ENCODE measurements around the gene DTD1. TPM values are rescaled to one million over a fixed set of nuclear protein-coding genes. Genes with fewer than 3 reads are reported as not detected.

The DTD1 gene
- total RNA-seq, 4 donors from 2014 or later, result 31.0 to 49.8 (median 39.7) TPM

DNA sequence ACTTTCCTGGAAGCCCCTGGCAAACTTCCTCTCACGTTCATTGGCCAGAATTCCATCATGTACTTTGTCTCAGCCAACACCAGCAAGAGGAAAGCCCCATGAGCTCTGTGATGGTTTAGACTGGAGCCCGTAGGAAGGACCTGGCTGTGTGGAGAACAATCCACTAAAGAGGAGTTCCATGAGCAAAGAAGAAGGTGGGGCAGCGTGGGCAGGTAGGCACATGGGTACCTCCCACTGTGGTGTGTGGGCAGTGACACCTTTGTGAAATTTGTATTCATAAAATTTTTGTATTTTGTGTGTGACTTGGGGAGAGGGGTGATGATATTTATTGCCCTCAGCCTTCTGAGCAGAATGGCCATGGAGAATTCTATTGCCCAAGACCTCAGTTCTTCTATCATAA lies 136.2 kb downstream of the DTD1 start:
- Histone ChIP-seq H3K4me1 (no peaks in the 10 kb centered on the region), H3K27ac (no peak overlapping the region), H3K4me3 (no peak overlapping the region), H3K27me3 (no peaks in the 10 kb centered on the region), H3K9me3 (peaks cover 0 to 9% (median 0%) of the 10 kb centered on the region in 4 donors), H3K36me3 (peaks cover 0 to 5% (median 0%) of the 10 kb centered on the region in 3 donors)
- no peak for DNase-seq (ENCODE audit: low spot score in 2 of 2)
- TF ChIP-seq POLR2A (IDR thresholded peaks at IDR 0.05) (no peak), EP300 (IDR thresholded peaks at IDR 0.05) (no peak)
- TF ChIP-seq, protein P1, sequence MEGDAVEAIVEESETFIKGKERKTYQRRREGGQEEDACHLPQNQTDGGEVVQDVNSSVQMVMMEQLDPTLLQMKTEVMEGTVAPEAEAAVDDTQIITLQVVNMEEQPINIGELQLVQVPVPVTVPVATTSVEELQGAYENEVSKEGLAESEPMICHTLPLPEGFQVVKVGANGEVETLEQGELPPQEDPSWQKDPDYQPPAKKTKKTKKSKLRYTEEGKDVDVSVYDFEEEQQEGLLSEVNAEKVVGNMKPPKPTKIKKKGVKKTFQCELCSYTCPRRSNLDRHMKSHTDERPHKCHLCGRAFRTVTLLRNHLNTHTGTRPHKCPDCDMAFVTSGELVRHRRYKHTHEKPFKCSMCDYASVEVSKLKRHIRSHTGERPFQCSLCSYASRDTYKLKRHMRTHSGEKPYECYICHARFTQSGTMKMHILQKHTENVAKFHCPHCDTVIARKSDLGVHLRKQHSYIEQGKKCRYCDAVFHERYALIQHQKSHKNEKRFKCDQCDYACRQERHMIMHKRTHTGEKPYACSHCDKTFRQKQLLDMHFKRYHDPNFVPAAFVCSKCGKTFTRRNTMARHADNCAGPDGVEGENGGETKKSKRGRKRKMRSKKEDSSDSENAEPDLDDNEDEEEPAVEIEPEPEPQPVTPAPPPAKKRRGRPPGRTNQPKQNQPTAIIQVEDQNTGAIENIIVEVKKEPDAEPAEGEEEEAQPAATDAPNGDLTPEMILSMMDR (IDR thresholded peaks at IDR 0.05), result no peak
- WGBS, 2 donors, result 97 to 98% methylated on average over 3 of the region's 3 CpGs

DNA sequence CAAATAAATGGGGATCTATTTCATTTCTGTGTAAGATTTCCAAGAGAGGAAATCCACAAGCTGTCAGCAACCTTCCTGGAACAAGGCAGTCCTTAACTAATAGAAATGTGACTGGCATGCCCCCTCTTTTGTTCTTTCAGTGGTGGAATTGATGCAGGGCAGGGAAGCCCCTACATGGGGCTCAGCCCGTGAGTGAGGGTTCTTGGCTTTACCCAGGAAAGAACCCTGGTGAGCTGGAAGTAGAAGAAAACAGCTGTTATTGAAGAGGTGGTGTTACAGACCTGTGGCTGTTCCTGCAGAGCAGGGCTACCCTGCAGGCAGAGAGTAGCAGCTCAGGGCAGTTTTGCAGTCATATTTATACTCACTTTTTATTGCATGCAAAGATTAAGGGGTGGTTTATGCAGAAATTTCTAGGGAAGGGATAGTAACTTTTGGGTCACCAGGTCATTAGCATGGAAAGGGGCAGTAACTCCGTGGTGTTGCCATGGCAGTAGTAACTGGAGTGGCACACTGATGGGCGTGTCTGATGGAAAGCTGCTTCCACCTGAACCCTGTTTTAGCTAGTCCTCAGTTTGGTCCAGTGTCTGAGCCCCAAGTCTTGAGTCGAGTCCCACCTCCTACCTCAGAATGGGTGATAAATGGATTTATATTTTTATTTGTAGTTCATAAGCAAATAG lies 137.1 kb downstream of the DTD1 start:
- Histone ChIP-seq H3K4me1 (no peaks in the 10 kb centered on the region), H3K27me3 (no peaks in the 10 kb centered on the region), H3K27ac (no peak overlapping the region), H3K9me3 (peaks cover 0 to 9% (median 0%) of the 10 kb centered on the region in 4 donors), H3K36me3 (peaks cover 0 to 5% (median 0%) of the 10 kb centered on the region in 3 donors), H3K4me3 (no peak overlapping the region)
- no peak for DNase-seq (ENCODE audit: low spot score in 2 of 2)
- TF ChIP-seq, protein P1 (IDR thresholded peaks at IDR 0.05), result no peak
- TF ChIP-seq EP300 (IDR thresholded peaks at IDR 0.05) (no peak), POLR2A (IDR thresholded peaks at IDR 0.05) (no peak)
- WGBS, 2 donors, result 67 to 74% methylated on average over 4 of the region's 4 CpGs

DNA sequence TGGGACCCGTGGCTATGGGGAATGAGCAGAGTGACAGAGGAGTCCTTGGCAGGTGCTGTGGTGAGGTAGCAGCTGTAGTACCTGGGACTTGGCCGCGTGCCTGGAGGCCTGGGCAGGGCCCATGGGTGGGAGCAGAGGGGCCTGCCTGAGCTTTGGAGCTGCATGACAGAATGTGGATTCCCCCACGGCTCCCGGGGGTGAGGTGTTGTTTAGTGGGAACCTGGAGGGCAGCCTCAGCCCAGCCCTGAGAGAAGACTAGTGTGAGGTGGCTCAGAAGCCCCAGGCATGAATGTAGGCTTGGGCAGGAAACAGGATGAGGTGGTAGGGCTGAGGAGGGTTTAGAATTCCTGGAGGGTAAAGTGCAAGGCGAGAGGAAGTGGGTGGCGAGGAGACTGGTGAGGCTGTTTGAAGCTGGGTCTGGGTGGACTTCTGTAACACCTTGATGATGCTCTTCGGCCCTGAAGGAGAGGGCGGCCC lies 139.2 kb downstream of the DTD1 start:
- TF ChIP-seq POLR2A (IDR thresholded peaks at IDR 0.05) (no peak), EP300 (IDR thresholded peaks at IDR 0.05) (no peak)
- TF ChIP-seq, protein P1 (IDR thresholded peaks at IDR 0.05), result no peak
- Histone ChIP-seq H3K4me3 (no peak overlapping the region), H3K9me3 (no peaks in the 10 kb centered on the region), H3K27me3 (no peaks in the 10 kb centered on the region), H3K36me3 (no peaks in the 10 kb centered on the region), H3K27ac (no peak overlapping the region), H3K4me1 (no peaks in the 10 kb centered on the region)
- DNase-seq (ENCODE audit: low spot score in 2 of 2), result no peak
- WGBS, 2 donors, result 85 to 93% methylated on average over 6 to 9 of the region's 9 CpGs

DNA sequence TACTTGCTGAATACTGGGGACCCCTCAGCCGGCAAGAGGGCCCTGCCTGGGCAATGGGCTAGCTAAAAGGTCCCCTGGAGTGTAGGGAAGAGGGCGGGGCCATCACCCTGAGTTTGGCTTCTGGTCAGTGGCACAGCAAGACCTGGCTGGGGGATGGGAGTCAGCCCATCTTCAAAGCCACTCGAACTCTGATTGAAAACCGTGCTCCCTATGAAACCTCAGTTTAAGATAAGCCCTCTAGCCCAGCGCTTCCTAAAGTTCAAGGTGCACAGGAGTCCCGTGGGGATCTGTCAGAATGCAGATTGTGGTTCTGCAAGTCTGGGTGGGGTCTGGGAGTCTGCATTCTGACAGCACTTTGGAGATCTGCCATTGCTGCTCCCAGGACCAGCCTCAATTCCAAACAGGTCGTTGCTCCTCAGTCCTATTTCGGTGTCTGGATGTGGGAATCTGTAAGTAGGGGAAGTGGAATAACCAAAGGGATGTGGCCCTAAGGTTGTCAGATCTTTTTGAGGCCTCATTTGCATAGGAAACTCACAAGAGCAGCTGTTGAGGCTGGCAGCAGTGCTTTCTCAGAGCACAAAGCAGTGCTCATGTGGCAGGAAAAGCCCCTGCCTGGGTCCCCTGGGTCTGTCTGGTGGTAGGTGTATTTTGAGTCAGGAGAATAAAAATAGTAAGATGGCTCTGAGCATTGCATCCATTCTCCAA lies 140.5 kb downstream of the DTD1 start:
- Histone ChIP-seq H3K27me3 (no peaks in the 10 kb centered on the region), H3K36me3 (no peaks in the 10 kb centered on the region), H3K4me3 (no peak overlapping the region), H3K9me3 (no peaks in the 10 kb centered on the region), H3K4me1 (no peaks in the 10 kb centered on the region), H3K27ac (no peak overlapping the region)
- DNase-seq (ENCODE audit: low spot score in 2 of 2), result no peak
- WGBS, 2 donors, result 80 to 83% methylated on average over 7 to 8 of the region's 8 CpGs
- TF ChIP-seq, protein P1 (IDR thresholded peaks at IDR 0.05), result no peak
- TF ChIP-seq EP300 (IDR thresholded peaks at IDR 0.05) (no peak), POLR2A (IDR thresholded peaks at IDR 0.05) (no peak)

DNA sequence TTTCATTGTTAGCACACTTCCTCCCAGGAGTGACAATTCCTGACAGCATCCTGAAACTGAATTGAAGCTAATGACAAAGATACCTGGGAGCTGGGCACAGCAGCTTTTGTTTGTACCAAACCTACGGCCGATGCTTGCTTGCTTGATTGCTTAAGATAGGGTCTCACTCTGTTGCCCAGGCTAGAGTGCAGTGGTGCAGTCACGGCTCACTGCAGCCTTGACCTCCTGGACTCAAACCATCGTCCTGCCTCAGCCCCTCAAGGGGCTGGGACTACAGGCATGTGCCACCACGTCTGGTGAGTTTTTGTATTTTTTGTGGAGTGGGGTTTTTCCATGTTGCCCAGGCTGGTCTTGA lies 141.0 kb downstream of the DTD1 start:
- WGBS, 2 donors, result 89 to 91% methylated on average over 5 of the region's 5 CpGs
- no peak overlapping the region for H3K27ac ChIP-seq
- no peaks in the 10 kb centered on the region for H3K9me3 ChIP-seq
- H3K27me3 ChIP-seq, result no peaks in the 10 kb centered on the region
- H3K36me3 ChIP-seq, result no peaks in the 10 kb centered on the region
- no peaks in the 10 kb centered on the region for H3K4me1 ChIP-seq
- H3K4me3 ChIP-seq, result no peak overlapping the region
- TF ChIP-seq EP300 (IDR thresholded peaks at IDR 0.05), result no peak
- TF ChIP-seq, protein P1 (IDR thresholded peaks at IDR 0.05), result no peak
- TF ChIP-seq POLR2A (IDR thresholded peaks at IDR 0.05), result no peak
- no peak for DNase-seq (ENCODE audit: low spot score in 2 of 2)
